HEK293T (cell line): ENCODE measurements around the gene MCF2L.

Experiments used
- CTCF ChIA-PET: fragments of 350-600 bp; formaldehyde crosslinking; extraction: SDS; loops from one replicate; lab custom pipeline; 2021; ENCODE audit warnings: antibody characterized with exemption, inconsistent platforms; lab: Yijun Ruan, JAX
- POLR2A ChIA-PET: fragments of 350-600 bp; formaldehyde crosslinking; extraction: SDS; loops from one replicate; lab custom pipeline; 2020; ENCODE audit warnings: antibody characterized with exemption, inconsistent platforms; lab: Yijun Ruan, JAX
- DNase-seq: peaks from one replicate; pipeline ENCODE4 v3.0.0; 2012; ENCODE audit warnings: mixed read lengths; ENCODE audit errors: extremely low spot score
- ARNT ChIP-seq: fragments of 450-650 bp; IDR thresholded peaks from 2 replicates; pipeline ENCODE4 v1.6.1; 2017; ENCODE audit warnings: mild to moderate bottlenecking
- BHLHE40 ChIP-seq: fragments of 450-650 bp; IDR thresholded peaks from 2 replicates; pipeline ENCODE4 v1.6.1; 2016; ENCODE audit warnings: mild to moderate bottlenecking, moderate library complexity, borderline replicate concordance
- CTBP1 ChIP-seq: fragments of 450-650 bp; IDR thresholded peaks from 2 replicates; pipeline ENCODE4 v1.6.1; 2016; ENCODE audit warnings: borderline replicate concordance
- ELF4 ChIP-seq: fragments of 450-650 bp; IDR thresholded peaks from 2 replicates; pipeline ENCODE4 v1.6.1; 2017; ENCODE audit warnings: antibody characterized with exemption
- FOXA1 ChIP-seq: fragments of 450-650 bp; IDR thresholded peaks from 2 replicates; pipeline ENCODE4 v1.6.1; 2016; ENCODE audit warnings: mild to moderate bottlenecking
- FOXK2 ChIP-seq: fragments of 450-650 bp; IDR thresholded peaks from 2 replicates; pipeline ENCODE4 v1.6.1; 2016; ENCODE audit warnings: mild to moderate bottlenecking
- FOXM1 ChIP-seq: fragments of 450-650 bp; IDR thresholded peaks from 2 replicates; pipeline ENCODE4 v1.6.1; 2017; ENCODE audit warnings: mild to moderate bottlenecking, borderline replicate concordance
- HDGF ChIP-seq: fragments of 450-650 bp; IDR thresholded peaks from 2 replicates; pipeline ENCODE4 v1.6.1; 2017; ENCODE audit warnings: antibody characterized with exemption, borderline replicate concordance
- L3MBTL2 ChIP-seq: fragments of 450-650 bp; conservative IDR thresholded peaks from 2 replicates; pipeline ENCODE4 v1.6.1; 2016; ENCODE audit warnings: mild to moderate bottlenecking
- LEF1 ChIP-seq: fragments of 450-650 bp; IDR thresholded peaks from 2 replicates; pipeline ENCODE4 v1.6.1; 2017; ENCODE audit warnings: mild to moderate bottlenecking, borderline replicate concordance
- NFRKB ChIP-seq: fragments of 450-650 bp; IDR thresholded peaks from 2 replicates; pipeline ENCODE4 v1.6.1; 2016; ENCODE audit warnings: mild to moderate bottlenecking, moderate library complexity
- PKNOX1 ChIP-seq: fragments of 450-650 bp; IDR thresholded peaks from 2 replicates; pipeline ENCODE4 v1.6.1; 2016
- SP1 ChIP-seq: fragments of 450-650 bp; IDR thresholded peaks from 2 replicates; pipeline ENCODE4 v1.6.1; 2017
- SUZ12 ChIP-seq: fragments of 450-650 bp; IDR thresholded peaks from 2 replicates; pipeline ENCODE4 v1.6.1; 2016; ENCODE audit warnings: mild to moderate bottlenecking
- TARDBP ChIP-seq: fragments of 450-650 bp; IDR thresholded peaks from 2 replicates; pipeline ENCODE4 v1.6.1; 2016
- ZNF384 ChIP-seq: fragments of 450-650 bp; IDR thresholded peaks from 2 replicates; pipeline ENCODE4 v1.6.1; 2016

MCF2L gene

GRCh38 chr13:113016526-113017295, 47.7 kb downstream of the MCF2L start:
- DNase-seq = no peak

DNA sequence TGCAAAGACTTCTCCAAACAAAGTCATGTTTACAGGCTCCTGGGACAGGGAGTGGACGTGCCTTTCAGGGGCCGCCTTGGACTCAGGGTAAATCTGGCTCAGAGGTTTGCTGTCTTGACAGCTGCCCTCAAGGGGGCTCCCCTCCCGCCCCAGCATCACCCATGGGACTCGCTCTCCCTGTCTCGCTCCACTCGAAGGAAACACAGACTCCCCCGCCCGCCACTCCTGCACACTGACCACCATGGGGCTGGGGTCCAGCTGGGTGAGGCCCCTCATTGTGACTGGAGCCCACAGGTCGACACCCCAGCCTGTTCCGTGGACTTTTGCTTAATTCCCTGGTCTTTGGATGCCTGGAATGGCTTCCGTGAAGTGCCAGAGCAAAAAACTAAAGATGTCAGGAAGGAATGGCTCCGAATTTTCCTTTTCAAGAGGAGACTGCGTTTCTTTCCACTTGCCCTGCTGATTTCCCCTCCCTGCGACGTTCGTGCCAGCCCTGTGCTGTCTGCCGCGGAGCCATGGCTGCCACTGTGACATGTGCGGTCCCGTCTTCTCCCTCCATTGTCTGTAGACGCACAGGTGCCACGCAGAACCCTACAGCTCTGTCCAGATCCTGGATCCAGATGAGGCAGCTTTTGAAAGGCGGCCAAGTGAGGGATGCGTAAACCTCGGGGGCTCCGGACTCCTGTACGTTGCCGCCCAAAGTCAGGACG, 48.6 kb downstream of the MCF2L start:
- no peak for TF ChIP-seq CTBP1
- TF ChIP-seq ZNF384 = no peak
- no peak for TF ChIP-seq BHLHE40
- TF ChIP-seq SUZ12 = no peak
- TF ChIP-seq LEF1 = no peak
- TF ChIP-seq FOXA1 = no peak
- no peak for TF ChIP-seq NFRKB
- TF ChIP-seq TARDBP = no peak
- TF ChIP-seq L3MBTL2 = no peak
- ChIA-PET POLR2A (no interaction called here), CTCF (no interaction called here)
- no peak for DNase-seq

More at GRCh38 chr13:113016526-113017295, 47.7 kb downstream of the MCF2L start:
- CTCF ChIA-PET = no interaction called here
- TF ChIP-seq TARDBP (no peak), SUZ12 (no peak), CTBP1 (no peak)
- POLR2A ChIA-PET = no interaction called here

GRCh38 chr13:113018676-113019465, 49.9 kb downstream of the MCF2L start:
- no peak for TF ChIP-seq ZNF384
- no peak for TF ChIP-seq CTBP1
- TF ChIP-seq SUZ12 = no peak
- TF ChIP-seq LEF1 = no peak
- no peak for TF ChIP-seq ELF4
- TF ChIP-seq FOXK2 = no peak
- no peak for TF ChIP-seq TARDBP
- TF ChIP-seq HDGF = no peak
- TF ChIP-seq NFRKB = no peak
- TF ChIP-seq L3MBTL2 = no peak
- TF ChIP-seq FOXM1 = no peak
- TF ChIP-seq PKNOX1 = no peak
- TF ChIP-seq ARNT = no peak
- no peak for TF ChIP-seq BHLHE40
- CTCF ChIA-PET = no interaction called here

DNA sequence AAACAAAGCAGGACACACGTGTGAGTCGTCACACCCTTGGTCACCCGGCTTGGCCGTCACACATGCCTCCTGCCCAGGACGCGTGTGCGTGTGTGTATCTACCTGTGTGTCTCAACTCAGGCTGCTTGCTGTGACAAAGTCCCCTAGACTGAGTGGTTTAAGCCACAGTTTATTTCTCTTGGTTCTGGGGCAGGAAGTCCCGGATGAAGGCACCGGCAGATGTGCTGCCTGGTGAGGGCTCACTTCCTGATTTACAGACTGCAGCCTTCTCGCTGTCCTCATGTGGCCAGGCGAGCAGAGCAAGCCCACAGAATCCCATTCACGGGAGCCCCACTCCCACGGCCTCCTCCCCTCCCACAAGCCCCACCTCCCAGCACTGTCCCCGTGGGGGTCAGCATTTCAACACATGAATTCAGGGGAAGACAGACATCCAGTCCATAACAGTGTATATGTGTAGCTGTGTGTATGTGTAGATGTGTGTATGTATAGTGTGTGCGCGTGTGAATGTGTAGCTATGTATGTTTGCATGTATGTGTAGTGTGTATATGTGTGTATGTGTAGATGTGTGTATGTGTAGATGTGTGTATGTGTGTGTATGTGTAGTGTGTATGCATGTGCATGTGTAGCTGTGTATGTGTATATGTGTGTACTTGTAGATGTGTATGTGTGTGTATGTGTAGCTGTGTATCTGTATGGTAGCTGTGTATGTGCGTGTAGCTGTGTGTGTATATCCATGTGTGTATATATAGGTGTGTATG, 51.5 kb downstream of the MCF2L start:
- no peak for DNase-seq
- no peak for TF ChIP-seq ZNF384
- TF ChIP-seq FOXA1 = no peak
- no peak for TF ChIP-seq FOXK2
- no peak for TF ChIP-seq BHLHE40
- no peak for TF ChIP-seq ELF4
- TF ChIP-seq CTBP1 = no peak
- TF ChIP-seq L3MBTL2 = no peak
- no peak for TF ChIP-seq NFRKB
- no peak for TF ChIP-seq TARDBP
- no peak for TF ChIP-seq ARNT
- TF ChIP-seq SUZ12 = no peak
- no peak for TF ChIP-seq FOXM1
- TF ChIP-seq SP1 = no peak
- TF ChIP-seq HDGF = no peak
- TF ChIP-seq PKNOX1 = no peak
- no peak for TF ChIP-seq LEF1
- ChIA-PET CTCF (interaction anchor here (1.2 kb wide), 1 partner anchor 9 kb away, joined by 7 read pairs; no protein-coding TSS in a partner anchor), POLR2A (no interaction called here)

More at GRCh38 chr13:113018676-113019465, 49.9 kb downstream of the MCF2L start:
- no peak for DNase-seq
- POLR2A ChIA-PET = no interaction called here

- CTCF ChIA-PET = interaction anchor here (1.2 kb wide), 1 partner anchor 8 kb away, joined by 7 read pairs; no protein-coding TSS in a partner anchor
- TF ChIP-seq CTBP1 (no peak), HDGF (no peak), NFRKB (no peak), SUZ12 (no peak), FOXK2 (no peak), BHLHE40 (no peak), L3MBTL2 (no peak), ZNF384 (no peak), ELF4 (no peak), FOXA1 (no peak), SP1 (no peak), FOXM1 (no peak), ARNT (no peak), TARDBP (no peak), PKNOX1 (no peak), LEF1 (no peak)
- no peak for DNase-seq
- POLR2A ChIA-PET = no interaction called here
Measured at GRCh38 chr13:113021391-113021790, 52.4 kb downstream of the MCF2L start.
